ENCODE measurements around the gene EHMT1. TPM values are rescaled to one million over a fixed set of nuclear protein-coding genes. Genes with fewer than 3 reads are reported as not detected.
A peak's percentile ranks its signal among the peaks of the same experiment; 100 is the strongest.

EHMT1 gene
- total RNA-seq, 1 donor from 2014 or later = 27.3 TPM

GRCh38 chr9:137671721-137672120 is 52.9 kb downstream of the EHMT1 start:
- DNase-seq (ENCODE audit: low read depth) = no peak

- peak; percentile 61 for DNase-seq (ENCODE audit: low read depth)
Measured at GRCh38 chr9:137672907-137673791, 54.3 kb downstream of the EHMT1 start.

GRCh38 chr9:137673886-137674285 is 55.1 kb downstream of the EHMT1 start:
- no peak for DNase-seq (ENCODE audit: low read depth)

DNA sequence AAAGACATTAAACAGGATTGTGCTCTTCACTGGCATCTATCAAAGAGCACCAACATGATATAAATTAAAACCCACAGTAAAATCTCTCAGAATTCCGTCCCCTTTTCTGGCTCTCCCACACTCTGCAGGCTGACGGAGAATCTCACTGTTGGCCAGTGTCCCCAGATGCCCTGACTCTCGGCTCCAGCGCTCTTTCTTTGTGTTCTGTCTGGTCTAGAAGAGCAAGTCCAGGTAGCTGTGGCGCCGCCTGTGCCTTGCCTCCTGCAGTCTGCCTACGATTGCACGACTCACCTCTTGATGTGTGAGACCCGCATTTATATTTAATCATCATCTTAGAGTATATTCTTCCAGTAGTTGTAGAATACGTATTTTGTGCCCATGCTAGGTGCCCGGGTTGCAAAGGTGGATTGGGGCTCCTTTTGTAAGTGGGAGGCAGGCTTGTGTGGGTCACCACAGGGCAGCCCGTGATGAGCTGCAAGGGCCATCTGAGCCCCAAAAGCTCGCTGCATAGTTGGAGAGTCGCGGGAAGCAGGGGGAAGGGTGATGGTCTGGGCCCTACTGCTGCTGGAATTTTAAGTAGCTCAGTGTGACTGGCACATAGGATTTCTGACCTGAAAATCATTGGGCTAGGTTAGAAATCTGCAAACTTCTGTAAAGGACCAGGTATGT is 55.6 kb downstream of the EHMT1 start:
- DNase-seq (ENCODE audit: low read depth) = no peak

- no peak for DNase-seq (ENCODE audit: low read depth)
Measured at GRCh38 chr9:137674976-137675320, 56.1 kb downstream of the EHMT1 start.

GRCh38 chr9:137676998-137677397 is 58.2 kb downstream of the EHMT1 start:
- DNase-seq (ENCODE audit: low read depth) = no peak

DNA sequence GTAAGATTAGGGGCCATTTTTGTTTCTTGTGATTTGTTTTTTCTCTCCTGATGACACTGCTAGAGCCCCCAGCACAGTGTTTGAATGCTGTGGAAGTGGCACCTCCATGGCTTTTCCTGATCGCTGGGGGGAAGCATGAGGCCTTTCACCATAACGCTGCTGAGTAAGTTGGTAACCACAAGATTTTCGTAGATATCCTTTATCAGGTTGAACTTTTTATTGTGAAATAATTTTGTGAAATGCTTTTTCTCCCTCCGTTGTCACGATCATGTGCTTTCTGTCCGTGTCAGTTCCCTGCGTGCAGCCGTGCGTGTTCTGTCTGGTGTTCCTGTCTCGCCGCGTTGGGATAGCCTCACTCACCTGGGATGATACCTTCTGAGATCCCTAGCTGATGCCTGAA is 59.4 kb downstream of the EHMT1 start:
- no peak for DNase-seq (ENCODE audit: low read depth)

DNA sequence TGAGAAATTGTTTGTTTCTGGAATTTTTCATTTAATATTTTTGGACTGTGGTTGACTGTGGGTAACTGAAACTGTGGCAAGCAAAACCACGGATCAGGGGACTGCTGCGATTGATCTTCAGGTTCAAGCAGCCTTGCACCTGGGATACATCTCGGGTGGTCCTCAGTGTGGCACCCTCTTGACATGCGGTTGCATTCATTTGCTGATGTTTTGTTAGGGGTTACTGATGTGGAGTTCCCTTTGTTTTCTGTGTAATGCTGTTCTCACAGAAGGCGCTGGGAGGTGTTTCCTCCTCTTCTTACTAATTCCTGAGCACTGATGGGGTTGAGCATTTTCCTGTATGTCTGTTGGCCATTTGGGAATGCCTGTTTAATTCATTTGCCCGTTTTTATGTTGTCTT is 60.4 kb downstream of the EHMT1 start:
- DNase-seq (ENCODE audit: low read depth) = no peak

- no peak for DNase-seq (ENCODE audit: low read depth)
Measured at GRCh38 chr9:137679695-137680305, 61.0 kb downstream of the EHMT1 start.

- DNase-seq (ENCODE audit: low read depth) = no peak
Measured at GRCh38 chr9:137680444-137681358, 61.9 kb downstream of the EHMT1 start.

DNA sequence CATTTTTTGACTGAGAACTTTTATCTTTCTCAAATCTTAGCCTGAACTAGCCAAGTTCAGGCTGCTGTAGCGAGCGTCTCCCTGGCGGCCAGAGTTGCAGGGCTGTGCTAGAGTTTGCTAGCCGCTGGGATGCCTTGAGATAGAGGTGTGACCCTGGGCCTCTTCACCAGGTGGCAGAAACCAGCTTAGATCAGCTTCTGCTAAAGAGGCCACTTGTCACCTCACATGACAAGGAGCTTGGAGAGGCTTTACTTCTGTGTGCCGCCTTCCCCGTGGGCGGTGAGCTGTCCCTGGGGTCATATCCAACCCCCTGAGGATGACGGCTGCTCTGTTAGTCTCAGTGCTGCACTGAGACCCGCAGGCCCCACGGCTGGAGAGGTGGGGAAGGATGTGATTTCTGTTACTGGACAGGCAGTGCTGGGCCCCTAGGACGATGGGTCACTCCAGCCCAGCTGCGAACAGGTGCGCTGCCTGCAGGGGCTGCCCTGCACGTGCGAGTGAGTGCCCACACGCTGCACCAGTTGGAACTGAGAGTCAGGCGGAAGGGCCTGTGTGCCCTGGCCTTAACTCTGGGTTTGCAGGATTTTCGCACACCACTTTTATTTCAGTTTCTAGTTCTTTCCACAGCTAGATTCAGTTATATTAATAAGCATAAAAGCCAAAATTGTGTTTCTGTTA is 63.8 kb downstream of the EHMT1 start:
- no peak for DNase-seq (ENCODE audit: low read depth)

- no peak for DNase-seq (ENCODE audit: low read depth)
Measured at GRCh38 chr9:137683262-137683864, 64.6 kb downstream of the EHMT1 start.

- no peak for DNase-seq (ENCODE audit: low read depth)
Measured at GRCh38 chr9:137685035-137685740, 66.4 kb downstream of the EHMT1 start.

DNA sequence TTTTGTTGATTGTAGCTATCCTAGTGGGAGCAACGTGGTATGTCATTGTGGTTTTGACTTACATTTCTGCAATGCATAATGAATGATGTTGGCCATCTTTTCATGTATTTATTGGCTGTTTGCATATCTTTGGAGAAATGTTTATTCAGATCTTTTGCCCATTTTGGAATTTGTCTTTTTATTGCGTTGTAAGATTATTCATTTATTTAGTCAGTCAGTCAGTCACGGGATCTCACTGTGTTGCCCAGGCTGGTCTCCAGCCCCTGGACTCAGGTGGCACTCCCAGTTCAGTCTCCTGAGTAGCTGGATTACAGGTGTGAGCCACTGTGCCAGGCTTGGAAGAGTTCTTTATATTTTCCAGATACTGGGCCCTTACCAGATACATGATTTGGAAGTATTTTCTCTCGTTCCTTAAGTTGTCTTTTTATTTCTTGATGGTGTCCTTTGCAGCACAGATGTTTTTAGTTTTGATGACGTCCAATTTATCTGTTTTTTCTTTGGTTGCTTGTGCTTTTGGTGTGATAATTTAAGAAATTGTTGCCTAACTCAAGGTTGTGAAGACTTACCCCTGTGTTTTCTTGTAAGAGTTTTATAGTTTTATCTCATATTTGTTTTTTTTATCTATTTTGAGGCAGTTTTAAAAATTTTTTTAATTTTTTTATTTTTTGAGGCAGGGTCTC is 67.1 kb downstream of the EHMT1 start:
- DNase-seq (ENCODE audit: low read depth) = no peak

DNA sequence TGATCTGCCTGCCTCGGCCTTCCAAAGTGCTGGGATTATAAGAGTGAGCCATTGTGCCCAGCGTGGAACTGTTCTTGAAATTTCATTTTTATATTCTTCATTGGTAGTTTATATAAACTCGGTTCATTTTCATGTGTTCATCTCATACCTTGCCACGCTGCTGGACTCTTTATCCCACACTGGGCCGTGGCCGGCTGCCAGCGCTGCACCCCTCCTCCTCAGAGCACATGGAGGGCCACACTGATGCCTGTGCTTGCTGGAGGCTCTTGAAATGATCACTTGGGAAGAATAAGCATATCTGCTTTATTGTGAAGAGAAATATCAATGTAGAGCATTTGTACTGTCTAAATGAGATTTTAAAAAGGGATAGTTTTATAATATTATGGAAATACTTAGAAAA is 69.5 kb downstream of the EHMT1 start:
- no peak for DNase-seq (ENCODE audit: low read depth)

DNA sequence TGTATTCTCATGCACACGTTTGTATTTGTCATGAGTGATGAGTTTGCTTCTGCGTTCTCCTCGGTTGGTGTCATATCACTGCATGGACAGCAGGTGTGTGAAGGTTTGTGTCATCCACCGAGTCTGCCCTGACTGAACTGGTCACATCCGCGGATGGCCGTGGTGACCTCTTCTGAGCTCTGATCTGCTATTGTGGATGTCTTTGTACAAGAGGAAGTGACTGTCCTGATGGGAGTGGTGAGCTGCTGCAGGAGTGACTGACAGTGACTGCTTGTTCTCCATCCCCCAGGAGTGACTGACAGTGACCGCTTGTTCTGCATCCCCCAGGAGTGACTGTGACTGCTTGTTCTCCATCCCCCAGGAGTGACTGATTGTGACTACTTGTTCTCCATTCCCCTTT is 69.9 kb downstream of the EHMT1 start:
- peak; percentile 86 for DNase-seq (ENCODE audit: low read depth)

DNA sequence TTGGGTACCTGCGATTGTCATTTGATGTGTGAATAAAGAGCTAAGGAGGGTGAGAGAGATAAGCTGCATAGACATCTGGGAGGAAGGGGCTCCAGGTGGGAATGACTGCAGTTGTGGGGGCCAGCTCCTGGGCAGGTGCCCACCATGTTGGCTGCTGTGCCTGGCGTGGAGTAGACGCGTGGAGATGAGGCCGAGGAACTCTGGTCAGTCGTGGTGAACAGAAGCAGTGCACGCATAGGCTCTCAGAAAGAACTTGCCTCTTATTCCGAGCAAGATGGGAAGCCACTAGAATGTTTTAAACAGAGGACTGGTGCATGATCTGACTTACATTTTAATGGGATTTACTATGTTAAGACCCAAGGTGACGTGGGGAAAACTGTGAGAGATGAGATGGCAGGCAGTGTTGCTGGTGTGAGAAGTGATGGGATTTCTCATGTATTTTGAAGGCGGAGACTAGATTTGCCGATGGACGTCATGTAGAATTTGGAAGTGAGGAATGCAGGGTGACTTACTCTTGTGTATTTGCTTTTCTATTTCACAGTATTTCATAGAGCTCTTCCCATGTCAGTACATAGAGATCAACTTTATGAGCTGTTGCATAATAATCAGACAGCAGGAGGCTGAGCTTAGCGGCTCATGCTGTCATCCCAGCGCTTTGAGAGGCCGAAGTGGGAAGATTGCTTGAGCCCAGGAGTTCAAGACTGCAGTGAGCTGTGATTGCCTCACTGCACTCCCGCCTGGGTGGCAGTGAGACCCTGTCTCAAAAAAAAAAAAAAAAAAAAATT is 71.1 kb downstream of the EHMT1 start:
- no peak for DNase-seq (ENCODE audit: low read depth)

DNA sequence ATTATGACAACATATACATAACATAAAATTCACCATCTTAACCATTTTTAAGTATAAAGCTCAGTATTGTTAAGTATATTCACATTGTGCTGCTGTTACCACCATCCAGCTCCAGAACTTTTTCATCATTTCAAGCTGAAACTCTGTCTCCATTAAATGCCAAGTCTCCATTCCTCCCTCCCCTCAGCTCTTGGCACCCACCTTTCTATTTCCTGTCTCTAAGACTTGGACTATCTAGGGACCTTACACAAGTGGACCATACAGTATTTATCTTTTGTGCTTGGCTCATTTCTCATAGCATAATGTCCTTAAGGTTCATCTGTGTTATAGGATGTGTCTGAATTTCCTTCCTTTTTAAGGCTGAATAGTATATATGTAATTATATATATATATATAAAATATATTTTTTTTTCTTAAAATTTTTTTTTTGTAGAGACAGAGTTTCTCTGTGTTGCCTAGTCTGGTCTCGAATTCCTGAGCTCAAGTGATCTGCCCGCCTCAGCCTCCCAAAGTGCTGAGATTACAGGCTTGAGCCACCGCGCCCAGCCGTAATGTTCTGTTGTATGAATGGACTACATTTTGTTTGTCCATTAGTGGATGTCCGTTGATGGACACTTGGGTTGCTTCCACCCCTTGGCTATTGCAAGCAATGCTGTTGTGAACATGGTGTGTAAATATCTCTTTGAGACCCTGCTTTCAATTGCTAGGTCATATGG is 72.3 kb downstream of the EHMT1 start:
- DNase-seq (ENCODE audit: low read depth) = no peak

Measured in myocyte (in vitro differentiated cells).